Measurements from ENCODE around the gene DSCAM. TPM values are rescaled to one million over a fixed set of nuclear protein-coding genes. Genes with fewer than 3 reads are reported as not detected.

The DSCAM gene
- total and polyA plus RNA-seq, 10 of the 15 experiments (the other 5 are each of a cell fraction or from before 2014, with no cell fraction given) = not detected

DNA sequence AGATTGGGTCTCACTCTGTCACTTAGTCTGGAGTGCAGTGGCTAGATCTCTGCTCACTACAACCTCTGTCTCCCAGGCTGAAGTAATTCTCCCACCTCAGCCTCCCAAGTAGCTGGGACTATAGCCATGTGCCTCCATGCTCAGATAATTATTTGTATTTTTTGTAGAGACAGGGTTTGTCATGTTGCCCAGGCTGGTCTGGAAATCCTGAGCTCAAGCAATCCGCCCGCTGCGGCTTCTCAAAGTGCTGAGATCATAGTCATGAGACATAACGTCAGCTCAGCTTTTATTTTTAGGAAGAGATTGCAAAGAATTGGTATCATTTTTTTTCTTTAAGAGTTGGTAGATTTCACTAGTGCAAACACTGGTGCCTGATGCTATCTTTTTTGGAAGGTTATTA is 244.9 kb downstream of the DSCAM start:
- Histone ChIP-seq H3K4me3 (no peak overlapping the region), H3K27me3 (replicated peaks in 1 of 2; ENCODE audit: control insufficient read depth in 2 of 2, insufficient read depth in 2 of 2, low read length in 1 of 2) (no peaks in the 10 kb centered on the region), H3K79me2 (ENCODE audit: control insufficient read depth, insufficient read depth, low read length) (no peaks in the 10 kb centered on the region), H3K27ac (ENCODE audit: control insufficient read depth, insufficient read depth) (no peak overlapping the region), H3K9me3 (replicated peaks; ENCODE audit: control insufficient read depth, insufficient read depth, low read length) (no peaks in the 10 kb centered on the region; the same call in 2 of the 3 replicates), H3K36me3 (ENCODE audit: control insufficient read depth in 2 of 2, insufficient read depth in 2 of 2, low read length in 1 of 2) (no peaks in the 10 kb centered on the region), H3K9ac (ENCODE audit: control insufficient read depth, insufficient read depth, low read length) (no peak overlapping the region), H2AFZ (ENCODE audit: control insufficient read depth, low read depth, low read length) (no peak overlapping the region), H3K4me1 (ENCODE audit: control insufficient read depth, insufficient read depth, low read length) (no peaks in the 10 kb centered on the region), H3K4me2 (ENCODE audit: control insufficient read depth, insufficient read depth) (no peak overlapping the region), H4K20me1 (ENCODE audit: control insufficient read depth, insufficient read depth) (no peaks in the 10 kb centered on the region)
- no peak for FAIRE-seq
- DNase-seq (ENCODE audit: low read depth, low spot score) = no peak
- RAD21 ChIA-PET (ENCODE audit: unreplicated experiment) = no interaction called here
- intact Hi-C loops (cut with micrococcal nuclease; ENCODE audit: unreplicated experiment) = no loop called here
- SMC1A ChIA-PET (ENCODE audit: uncharacterized antibody, unreplicated experiment) = no interaction called here
- POLR2A ChIA-PET = no interaction called here
- BruUV-seq (replicated peaks) = no TSS peak
- ATAC-seq = no peak
- no peak for TF ChIP-seq ZNF207 (IDR thresholded peaks at IDR 0.05; ENCODE audit: borderline replicate concordance)
- no peak for TF ChIP-seq CBX3 (IDR thresholded peaks at IDR 0.05; ENCODE audit: borderline replicate concordance, low read depth)
- TF ChIP-seq PAX8 (IDR thresholded peaks at IDR 0.05) = no peak
- TF ChIP-seq, protein P1, sequence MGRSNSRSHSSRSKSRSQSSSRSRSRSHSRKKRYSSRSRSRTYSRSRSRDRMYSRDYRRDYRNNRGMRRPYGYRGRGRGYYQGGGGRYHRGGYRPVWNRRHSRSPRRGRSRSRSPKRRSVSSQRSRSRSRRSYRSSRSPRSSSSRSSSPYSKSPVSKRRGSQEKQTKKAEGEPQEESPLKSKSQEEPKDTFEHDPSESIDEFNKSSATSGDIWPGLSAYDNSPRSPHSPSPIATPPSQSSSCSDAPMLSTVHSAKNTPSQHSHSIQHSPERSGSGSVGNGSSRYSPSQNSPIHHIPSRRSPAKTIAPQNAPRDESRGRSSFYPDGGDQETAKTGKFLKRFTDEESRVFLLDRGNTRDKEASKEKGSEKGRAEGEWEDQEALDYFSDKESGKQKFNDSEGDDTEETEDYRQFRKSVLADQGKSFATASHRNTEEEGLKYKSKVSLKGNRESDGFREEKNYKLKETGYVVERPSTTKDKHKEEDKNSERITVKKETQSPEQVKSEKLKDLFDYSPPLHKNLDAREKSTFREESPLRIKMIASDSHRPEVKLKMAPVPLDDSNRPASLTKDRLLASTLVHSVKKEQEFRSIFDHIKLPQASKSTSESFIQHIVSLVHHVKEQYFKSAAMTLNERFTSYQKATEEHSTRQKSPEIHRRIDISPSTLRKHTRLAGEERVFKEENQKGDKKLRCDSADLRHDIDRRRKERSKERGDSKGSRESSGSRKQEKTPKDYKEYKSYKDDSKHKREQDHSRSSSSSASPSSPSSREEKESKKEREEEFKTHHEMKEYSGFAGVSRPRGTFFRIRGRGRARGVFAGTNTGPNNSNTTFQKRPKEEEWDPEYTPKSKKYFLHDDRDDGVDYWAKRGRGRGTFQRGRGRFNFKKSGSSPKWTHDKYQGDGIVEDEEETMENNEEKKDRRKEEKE (IDR thresholded peaks at IDR 0.05) = no peak
- no peak for TF ChIP-seq NR2F1 (conservative IDR thresholded peaks at IDR 0.05)
- TF ChIP-seq, protein P2, sequence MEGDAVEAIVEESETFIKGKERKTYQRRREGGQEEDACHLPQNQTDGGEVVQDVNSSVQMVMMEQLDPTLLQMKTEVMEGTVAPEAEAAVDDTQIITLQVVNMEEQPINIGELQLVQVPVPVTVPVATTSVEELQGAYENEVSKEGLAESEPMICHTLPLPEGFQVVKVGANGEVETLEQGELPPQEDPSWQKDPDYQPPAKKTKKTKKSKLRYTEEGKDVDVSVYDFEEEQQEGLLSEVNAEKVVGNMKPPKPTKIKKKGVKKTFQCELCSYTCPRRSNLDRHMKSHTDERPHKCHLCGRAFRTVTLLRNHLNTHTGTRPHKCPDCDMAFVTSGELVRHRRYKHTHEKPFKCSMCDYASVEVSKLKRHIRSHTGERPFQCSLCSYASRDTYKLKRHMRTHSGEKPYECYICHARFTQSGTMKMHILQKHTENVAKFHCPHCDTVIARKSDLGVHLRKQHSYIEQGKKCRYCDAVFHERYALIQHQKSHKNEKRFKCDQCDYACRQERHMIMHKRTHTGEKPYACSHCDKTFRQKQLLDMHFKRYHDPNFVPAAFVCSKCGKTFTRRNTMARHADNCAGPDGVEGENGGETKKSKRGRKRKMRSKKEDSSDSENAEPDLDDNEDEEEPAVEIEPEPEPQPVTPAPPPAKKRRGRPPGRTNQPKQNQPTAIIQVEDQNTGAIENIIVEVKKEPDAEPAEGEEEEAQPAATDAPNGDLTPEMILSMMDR (IDR thresholded peaks at IDR 0.05 in 2 of 3, conservative IDR thresholded peaks at IDR 0.05 in 1 of 3; ENCODE audit: control insufficient read depth in 2 of 3, extremely low read depth in 1 of 3, insufficient read depth in 1 of 3, low read depth in 3 of 3, low read length in 3 of 3) = no peak
- TF ChIP-seq ETV6 (conservative IDR thresholded peaks at IDR 0.05 in 1 of 2, IDR thresholded peaks at IDR 0.05 in 1 of 2; ENCODE audit: borderline replicate concordance in 1 of 2, low read depth in 1 of 2) = no peak
- no peak for TF ChIP-seq ZBED1 (IDR thresholded peaks at IDR 0.05; ENCODE audit: borderline replicate concordance)
- TF ChIP-seq POLR2AphosphoS2 (IDR thresholded peaks at IDR 0.05; ENCODE audit: low read depth, low read length) = no peak
- TF ChIP-seq, protein P3, sequence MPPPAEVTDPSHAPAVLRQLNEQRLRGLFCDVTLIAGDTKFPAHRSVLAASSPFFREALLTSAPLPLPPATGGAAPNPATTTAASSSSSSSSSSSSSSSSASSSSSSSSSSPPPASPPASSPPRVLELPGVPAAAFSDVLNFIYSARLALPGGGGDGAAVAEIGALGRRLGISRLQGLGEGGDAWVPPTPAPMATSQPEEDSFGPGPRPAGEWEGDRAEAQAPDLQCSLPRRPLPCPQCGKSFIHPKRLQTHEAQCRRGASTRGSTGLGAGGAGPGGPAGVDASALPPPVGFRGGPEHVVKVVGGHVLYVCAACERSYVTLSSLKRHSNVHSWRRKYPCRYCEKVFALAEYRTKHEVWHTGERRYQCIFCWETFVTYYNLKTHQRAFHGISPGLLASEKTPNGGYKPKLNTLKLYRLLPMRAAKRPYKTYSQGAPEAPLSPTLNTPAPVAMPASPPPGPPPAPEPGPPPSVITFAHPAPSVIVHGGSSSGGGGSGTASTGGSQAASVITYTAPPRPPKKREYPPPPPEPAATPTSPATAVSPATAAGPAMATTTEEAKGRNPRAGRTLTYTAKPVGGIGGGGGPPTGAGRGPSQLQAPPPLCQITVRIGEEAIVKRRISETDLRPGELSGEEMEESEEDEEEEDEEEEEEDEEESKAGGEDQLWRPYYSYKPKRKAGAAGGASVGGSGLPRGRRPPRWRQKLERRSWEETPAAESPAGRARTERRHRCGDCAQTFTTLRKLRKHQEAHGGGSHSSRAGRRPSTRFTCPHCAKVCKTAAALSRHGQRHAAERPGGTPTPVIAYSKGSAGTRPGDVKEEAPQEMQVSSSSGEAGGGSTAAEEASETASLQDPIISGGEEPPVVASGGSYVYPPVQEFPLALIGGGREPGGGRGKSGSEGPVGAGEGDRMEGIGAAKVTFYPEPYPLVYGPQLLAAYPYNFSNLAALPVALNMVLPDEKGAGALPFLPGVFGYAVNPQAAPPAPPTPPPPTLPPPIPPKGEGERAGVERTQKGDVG (CRISPR knock-in tag; IDR thresholded peaks at IDR 0.05) = no peak
- no peak for TF ChIP-seq MTA3 (IDR thresholded peaks at IDR 0.05; ENCODE audit: borderline replicate concordance, low read length)
- in situ Hi-C loops (cut with MboI) = no loop called here
- 79% methylated on average over 4 of the region's 4 CpGs for WGBS (ENCODE audit: insufficient coverage, insufficient replicate concordance, low lambda C conversion rate, missing lambda C conversion rate)
- CTCF ChIA-PET = no interaction called here

Measured in GM12878 (cell line).